ENCODE data around the gene CTIF. TPM values are rescaled to one million over a fixed set of nuclear protein-coding genes. Genes with fewer than 3 reads are reported as not detected.
A peak's percentile ranks its signal among the peaks of the same experiment; 100 is the strongest.

The CTIF gene
- total and polyA plus RNA-seq, 11 donors = 21.2 to 93.0 (median 68.0) TPM

GRCh38 chr18:48582946-48583345, 44.1 kb downstream of the CTIF start:
- intact Hi-C loops (cut with DNase I) = loop anchor here in 1 of 10 donors (5.0 kb wide), 1 partner anchor 46 kb away; the partner anchor contains the start of gene CTIF
- peaks cover 0 to 5% (median 0%) of the 10 kb centered on the region in 12 donors for H3K9me3 ChIP-seq

GRCh38 chr18:48583573-48583972, 44.7 kb downstream of the CTIF start:
- H3K36me3 ChIP-seq = no peaks in the 10 kb centered on the region
- ATAC-seq = peak in 1 of 4 donors; percentile 18
- 62 to 69% (median 67%) methylated on average over 5 of the region's 5 CpGs for WGBS, 4 donors
- no peak for TF ChIP-seq CTCF (IDR thresholded peaks at IDR 0.05)
- no peak for TF ChIP-seq POLR2A (IDR thresholded peaks at IDR 0.05)
- no peaks in the 10 kb centered on the region for H3K9me3 ChIP-seq
- peaks cover 0 to 41% (median 30%) of the 10 kb centered on the region in 12 donors for H3K4me1 ChIP-seq
- intact Hi-C loops (cut with DNase I) = loop anchor here in 1 of 10 donors (5.0 kb wide), 1 partner anchor 46 kb away; the partner anchor contains the start of gene CTIF
- no peaks in the 10 kb centered on the region for H3K27me3 ChIP-seq
- no peak overlapping the region for H3K4me3 ChIP-seq
- no peak overlapping the region for H3K27ac ChIP-seq
- DNase-seq = peak in 1 of 5 donors; percentile 14

More at GRCh38 chr18:48582946-48583345, 44.1 kb downstream of the CTIF start:
- 78 to 89% (median 83%) methylated on average over 2 of the region's 2 CpGs for WGBS, 4 donors
- no peaks in the 10 kb centered on the region for H3K27me3 ChIP-seq
- no peak overlapping the region for H3K4me3 ChIP-seq
- peaks cover 0 to 40% (median 29%) of the 10 kb centered on the region in 12 donors for H3K4me1 ChIP-seq
- DNase-seq = no peak
- H3K27ac ChIP-seq = no peak overlapping the region
- TF ChIP-seq CTCF (IDR thresholded peaks at IDR 0.05) (no peak), POLR2A (IDR thresholded peaks at IDR 0.05) (no peak)
- no peaks in the 10 kb centered on the region for H3K36me3 ChIP-seq
- ATAC-seq = no peak

DNA sequence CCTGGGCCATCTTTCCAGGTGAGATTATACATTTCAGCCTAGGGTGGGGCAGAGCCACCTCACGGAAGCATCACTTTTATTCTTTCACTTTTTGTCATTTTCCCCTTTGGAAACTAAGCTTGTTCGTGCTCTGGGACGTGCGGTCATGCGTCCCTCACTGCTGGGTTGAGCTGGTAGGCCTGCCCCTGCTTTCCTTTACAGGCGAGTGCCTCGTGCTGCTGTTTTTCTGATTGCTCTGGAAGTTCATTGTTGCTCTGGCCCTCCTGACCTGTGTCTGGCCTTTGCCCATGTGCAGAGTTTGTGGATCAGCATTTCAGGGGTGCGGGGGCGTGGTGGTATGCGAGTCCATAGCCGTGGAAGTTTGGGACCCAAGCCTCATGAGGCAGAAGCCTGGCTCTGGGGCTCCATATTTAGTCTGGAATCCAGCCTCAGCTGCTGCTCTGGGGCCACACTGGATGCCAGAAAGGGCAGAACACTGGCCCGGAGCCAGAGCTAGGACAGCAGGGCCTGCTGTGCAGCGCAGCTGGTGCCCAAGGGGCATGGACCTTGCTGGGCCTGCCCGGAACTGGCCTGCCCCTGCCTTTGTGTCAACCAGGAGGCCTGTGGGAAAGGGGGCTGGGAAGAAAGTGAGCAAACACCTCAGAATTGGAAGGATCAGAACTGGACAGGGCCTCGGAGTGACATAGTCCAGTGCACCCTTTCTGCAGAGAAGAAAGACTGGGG, 51.1 kb downstream of the CTIF start:
- peak overlapping the region; percentile 14 to 87 (median 64) for H3K27ac ChIP-seq
- no peak overlapping the region for H3K4me3 ChIP-seq
- H3K4me1 ChIP-seq = peaks cover 0 to 50% (median 28%) of the 10 kb centered on the region in 12 donors
- no peaks in the 10 kb centered on the region for H3K36me3 ChIP-seq
- H3K27me3 ChIP-seq = no peaks in the 10 kb centered on the region
- DNase-seq (peak; percentile 77 to 91 (median 83)), ATAC-seq (peak; percentile 75 to 90 (median 80))
- intact Hi-C loops (cut with DNase I) = loop anchor here in 2 of 10 donors (5.0 to 10.0 kb wide), 2 partner anchors 43 to 45 kb away; no protein-coding TSS in a partner anchor
- TF ChIP-seq CTCF (IDR thresholded peaks at IDR 0.05) = no peak
- TF ChIP-seq POLR2A (IDR thresholded peaks at IDR 0.05) = no peak
- 57 to 66% (median 60%) methylated on average over 14 to 15 of the region's 15 CpGs for WGBS, 4 donors
- H3K9me3 ChIP-seq = no peaks in the 10 kb centered on the region

GRCh38 chr18:48590678-48591077, 51.8 kb downstream of the CTIF start:
- Histone ChIP-seq H3K4me1 (peaks cover 0 to 54% (median 28%) of the 10 kb centered on the region in 12 donors), H3K9me3 (no peaks in the 10 kb centered on the region), H3K27ac (peak overlapping the region in 10 of 12 donors; percentile 54 to 87 (median 70)), H3K4me3 (no peak overlapping the region), H3K36me3 (no peaks in the 10 kb centered on the region), H3K27me3 (no peaks in the 10 kb centered on the region)
- intact Hi-C loops (cut with DNase I) = loop anchor here in 2 of 10 donors (5.0 to 10.0 kb wide), 2 partner anchors 43 to 46 kb away; no protein-coding TSS in a partner anchor
- ATAC-seq = peak in 3 of 4 donors; percentile 5 to 59 (median 29)
- DNase-seq = peak in 1 of 5 donors; percentile 77
- no peak for TF ChIP-seq CTCF (IDR thresholded peaks at IDR 0.05)
- TF ChIP-seq POLR2A (IDR thresholded peaks at IDR 0.05) = no peak
- 73 to 82% (median 76%) methylated on average over 5 of the region's 5 CpGs for WGBS, 4 donors

All from heart left ventricle (tissue), 16 donors.